H9 (cell line): ENCODE results near the gene APOB. TPM values are rescaled to one million over a fixed set of nuclear protein-coding genes. Genes with fewer than 3 reads are reported as not detected.

Experiments used
- DNase-seq: peaks from one replicate; pipeline ENCODE4 v3.0.0-alpha.2; 2017
- H2AFZ ChIP-seq: one replicate; pipeline ENCODE4 v1.6.1; 2013; ENCODE audit warnings: mild to moderate bottlenecking, low read length, control low read depth, moderate library complexity
- H2AK5ac ChIP-seq: 2 replicates; pipeline ENCODE4 v1.6.1; 2013; ENCODE audit warnings: low read length, control low read depth, mixed read lengths; ENCODE audit not compliant: insufficient read length
- H2BK120ac ChIP-seq: one replicate; pipeline ENCODE4 v1.6.1; 2013; ENCODE audit warnings: low read depth, mild to moderate bottlenecking, low read length, control low read depth, inconsistent platforms; ENCODE audit not compliant: poor library complexity, severe bottlenecking
- H2BK12ac ChIP-seq: 2 replicates; pipeline ENCODE4 v1.6.1; 2013; ENCODE audit warnings: low read length, control low read depth, mixed read lengths, low read depth; ENCODE audit not compliant: insufficient read length
- H2BK15ac ChIP-seq: 2 replicates; pipeline ENCODE4 v1.6.1; 2013; ENCODE audit warnings: low read depth, low read length, control low read depth
- H2BK20ac ChIP-seq: one replicate; pipeline ENCODE4 v1.6.1; 2013; ENCODE audit warnings: low read depth, mild to moderate bottlenecking, low read length, control low read depth, inconsistent platforms; ENCODE audit not compliant: poor library complexity, severe bottlenecking
- H2BK5ac ChIP-seq: 2 replicates; pipeline ENCODE4 v1.6.1; 2013; ENCODE audit warnings: low read length, control low read depth, mixed read lengths; ENCODE audit not compliant: insufficient read length
- H3K14ac ChIP-seq: 2 replicates; pipeline ENCODE4 v1.6.1; 2013; ENCODE audit warnings: low read length, control low read depth; ENCODE audit not compliant: insufficient read depth
- H3K18ac ChIP-seq: 2 replicates; pipeline ENCODE4 v1.6.1; 2013; ENCODE audit warnings: low read depth, mild to moderate bottlenecking, mixed read lengths, low read length, control low read depth; ENCODE audit not compliant: insufficient read length
- H3K23ac ChIP-seq: 2 replicates; pipeline ENCODE4 v1.6.1; 2013; ENCODE audit warnings: low read length, control low read depth, mixed read lengths, low read depth; ENCODE audit not compliant: insufficient read length
- H3K23me2 ChIP-seq: 2 replicates; pipeline ENCODE4 v1.6.1; 2013; ENCODE audit warnings: low read depth, mild to moderate bottlenecking, mixed read lengths, low read length, control low read depth; ENCODE audit not compliant: insufficient read length, poor library complexity, severe bottlenecking
- H3K27ac ChIP-seq: 2 replicates; pipeline ENCODE4 v1.5.1; 2013; ENCODE audit warnings: low read length, control low read depth, mixed read lengths, low read depth; ENCODE audit not compliant: insufficient read length
- H3K27me3 ChIP-seq: 2 replicates; pipeline ENCODE4 v1.6.1; 2013; ENCODE audit warnings: low read length, control low read depth, inconsistent platforms; ENCODE audit not compliant: insufficient read depth
- H3K4ac ChIP-seq: 2 replicates; pipeline ENCODE4 v1.6.1; 2013; ENCODE audit warnings: low read depth, mild to moderate bottlenecking, control low read depth, inconsistent platforms, low read length, moderate library complexity
- H3K4me1 ChIP-seq: 2 replicates; pipeline ENCODE4 v1.6.1; 2013; ENCODE audit warnings: low read length, control low read depth, inconsistent platforms; ENCODE audit not compliant: insufficient read depth
- H3K4me2 ChIP-seq: 2 replicates; pipeline ENCODE4 v1.6.1; 2013; ENCODE audit warnings: low read length, control low read depth, mixed read lengths; ENCODE audit not compliant: insufficient read length, insufficient read depth
- H3K56ac ChIP-seq: 2 replicates; pipeline ENCODE4 v1.6.1; 2013; ENCODE audit warnings: low read depth, mild to moderate bottlenecking, mixed read lengths, low read length, control low read depth; ENCODE audit not compliant: insufficient read length
- H3K79me1 ChIP-seq: 2 replicates; pipeline ENCODE4 v1.6.1; 2013; ENCODE audit warnings: low read depth, mild to moderate bottlenecking, moderate library complexity, low read length, control low read depth, inconsistent platforms; ENCODE audit not compliant: insufficient read depth, poor library complexity, severe bottlenecking
- H3K79me2 ChIP-seq: 2 replicates; pipeline ENCODE4 v1.6.1; 2013; ENCODE audit warnings: low read length, control low read depth, inconsistent platforms; ENCODE audit not compliant: insufficient read depth
- H3K9ac ChIP-seq: 2 replicates; pipeline ENCODE4 v1.6.1; 2013; ENCODE audit warnings: low read length, control low read depth, mixed read lengths; ENCODE audit not compliant: insufficient read length; ENCODE audit errors: extremely low read depth
- H3K9me3 ChIP-seq: one replicate; pipeline ENCODE4 v1.6.1; 2013; ENCODE audit warnings: low read depth, low read length, inconsistent platforms; ENCODE audit not compliant: control insufficient read depth
- H3T11ph ChIP-seq: one replicate; pipeline ENCODE4 v1.6.1; 2013; ENCODE audit warnings: mild to moderate bottlenecking, low read length, control low read depth, inconsistent platforms
- H4K20me1 ChIP-seq: one replicate; pipeline ENCODE4 v1.6.1; 2013; ENCODE audit not compliant: control insufficient read depth, insufficient read length, insufficient read depth
- H4K5ac ChIP-seq: 2 replicates; pipeline ENCODE4 v1.6.1; 2013; ENCODE audit warnings: low read depth, mild to moderate bottlenecking, mixed read lengths, low read length, control low read depth; ENCODE audit not compliant: insufficient read length
- H4K8ac ChIP-seq: replicated peaks from 2 replicates; pipeline ENCODE4 v1.6.1; 2013; ENCODE audit warnings: low read length, control low read depth, mixed read lengths, low read depth; ENCODE audit not compliant: insufficient read length
- H4K91ac ChIP-seq: 2 replicates; pipeline ENCODE4 v1.6.1; 2013; ENCODE audit warnings: low read depth, mild to moderate bottlenecking, moderate library complexity, mixed read lengths, low read length, control low read depth; ENCODE audit not compliant: insufficient read length
- H3K27ac Mint-ChIP-seq, 3 experiments: 2 replicates in 2 of 3; 3 replicates in 1 of 3; pipeline ENCODE4 v1.8.0; 2020 to 2021; ENCODE audit warnings: mixed read lengths in 3 of 3, mild to moderate bottlenecking in 1 of 3, moderate library complexity in 1 of 3
- H3K27me3 Mint-ChIP-seq: 2 replicates; pipeline ENCODE4 v1.8.0; 2021; ENCODE audit warnings: low read depth, mild to moderate bottlenecking, moderate library complexity, mixed read lengths
- H3K36me3 Mint-ChIP-seq, 3 experiments: 2 replicates in 2 of 3; 3 replicates in 1 of 3; pipeline ENCODE4 v1.8.0; 2020 to 2021; ENCODE audit warnings: low read depth in 3 of 3, mixed read lengths in 3 of 3; ENCODE audit not compliant: insufficient read depth in 1 of 3
- H3K4me1 Mint-ChIP-seq, 2 experiments: 2 replicates each; pipeline ENCODE4 v1.8.0; 2020; ENCODE audit warnings: mixed read lengths in 2 of 2
- H3K4me3 Mint-ChIP-seq, 2 experiments: 2 replicates in 1 of 2; 3 replicates in 1 of 2; pipeline ENCODE4 v1.8.0; 2020 to 2021; ENCODE audit warnings: mild to moderate bottlenecking in 2 of 2, mixed read lengths in 2 of 2, moderate library complexity in 1 of 2
- H3K9me3 Mint-ChIP-seq, 2 experiments: 2 replicates in 1 of 2; 3 replicates in 1 of 2; pipeline ENCODE4 v1.8.0; 2020; ENCODE audit warnings: mild to moderate bottlenecking in 2 of 2, mixed read lengths in 2 of 2, moderate library complexity in 1 of 2
- WGBS: extraction: QIAGEN DNeasy Blood & Tissue Kit; methylation state at CpG from one replicate; pipeline ENCODE4 v1.1.7; 2013; ENCODE audit warnings: missing lambda C conversion rate, low lambda C conversion rate, mixed read lengths; ENCODE audit not compliant: insufficient read length; ENCODE audit errors: extremely low coverage; 5-methylcytosine and 5-hydroxymethylcytosine counted together
- total RNA-seq: library from RNA; stranded (reverse); gene quantifications from 2 replicates; pipeline ENCODE4 v1.2.1, GENCODE V29; 2021
- TF ChIP-seq, protein P1 (sequence below): fragments of 200-600 bp; sonication (generic); conservative IDR thresholded peaks from 3 replicates; pipeline ENCODE4 v1.8.0; 2021; ENCODE audit warnings: antibody characterized with exemption, mild to moderate bottlenecking

APOB gene
- total RNA-seq, 1 experiment from 2014 or later: 0.26 TPM

DNA sequence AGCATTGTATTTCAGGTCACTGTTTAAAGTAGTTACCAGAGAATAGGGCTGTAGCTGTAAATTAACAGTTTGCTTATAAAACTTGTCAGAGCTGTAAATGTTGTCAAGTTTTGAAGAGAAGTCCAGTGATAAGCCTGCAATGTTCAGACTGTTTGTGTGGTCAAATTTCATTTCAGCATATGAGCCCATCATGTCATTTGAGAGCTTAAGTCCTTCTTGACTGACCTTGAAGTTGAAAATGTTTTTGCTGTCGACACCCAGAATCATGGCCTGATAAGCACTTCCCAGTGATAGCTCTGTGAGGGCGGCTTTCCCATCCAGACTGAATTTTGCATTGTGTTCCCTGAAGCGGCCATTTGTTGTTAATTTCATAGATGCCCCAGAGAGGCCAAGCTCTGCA lies 32.4 kb downstream of the APOB start:
- TF ChIP-seq, protein P1, sequence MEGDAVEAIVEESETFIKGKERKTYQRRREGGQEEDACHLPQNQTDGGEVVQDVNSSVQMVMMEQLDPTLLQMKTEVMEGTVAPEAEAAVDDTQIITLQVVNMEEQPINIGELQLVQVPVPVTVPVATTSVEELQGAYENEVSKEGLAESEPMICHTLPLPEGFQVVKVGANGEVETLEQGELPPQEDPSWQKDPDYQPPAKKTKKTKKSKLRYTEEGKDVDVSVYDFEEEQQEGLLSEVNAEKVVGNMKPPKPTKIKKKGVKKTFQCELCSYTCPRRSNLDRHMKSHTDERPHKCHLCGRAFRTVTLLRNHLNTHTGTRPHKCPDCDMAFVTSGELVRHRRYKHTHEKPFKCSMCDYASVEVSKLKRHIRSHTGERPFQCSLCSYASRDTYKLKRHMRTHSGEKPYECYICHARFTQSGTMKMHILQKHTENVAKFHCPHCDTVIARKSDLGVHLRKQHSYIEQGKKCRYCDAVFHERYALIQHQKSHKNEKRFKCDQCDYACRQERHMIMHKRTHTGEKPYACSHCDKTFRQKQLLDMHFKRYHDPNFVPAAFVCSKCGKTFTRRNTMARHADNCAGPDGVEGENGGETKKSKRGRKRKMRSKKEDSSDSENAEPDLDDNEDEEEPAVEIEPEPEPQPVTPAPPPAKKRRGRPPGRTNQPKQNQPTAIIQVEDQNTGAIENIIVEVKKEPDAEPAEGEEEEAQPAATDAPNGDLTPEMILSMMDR: no peak
- Mint-ChIP-seq H3K27me3 (peaks cover 30% of the 10 kb centered on the region), H3K4me1 (no peaks in the 10 kb centered on the region), H3K9me3 (no peaks in the 10 kb centered on the region; a peak in 1 of 5 replicates), H3K36me3 (no peaks in the 10 kb centered on the region; a peak in 1 of 7 replicates), H3K4me3 (no peak overlapping the region), H3K27ac (no peak overlapping the region)
- H3T11ph ChIP-seq: no peak overlapping the region
- no peaks in the 10 kb centered on the region for H3K79me2 ChIP-seq
- no peak overlapping the region for H2BK15ac ChIP-seq
- no peak overlapping the region for H3K14ac ChIP-seq
- no peak overlapping the region for H2BK5ac ChIP-seq
- H4K20me1 ChIP-seq: no peaks in the 10 kb centered on the region
- H3K79me1 ChIP-seq: no peaks in the 10 kb centered on the region
- no peak overlapping the region for H4K91ac ChIP-seq
- H2BK20ac ChIP-seq: no peak overlapping the region
- no peak overlapping the region for H3K9ac ChIP-seq
- no peak overlapping the region for H3K18ac ChIP-seq
- H3K4ac ChIP-seq: no peak overlapping the region
- H2AK5ac ChIP-seq: no peak overlapping the region
- no peak overlapping the region for H3K56ac ChIP-seq
- H2BK120ac ChIP-seq: no peak overlapping the region
- no peak overlapping the region for H3K27ac ChIP-seq
- no peaks in the 10 kb centered on the region for H3K27me3 ChIP-seq
- H3K9me3 ChIP-seq: no peaks in the 10 kb centered on the region
- no peak overlapping the region for H3K23ac ChIP-seq
- H3K4me1 ChIP-seq: no peaks in the 10 kb centered on the region
- H2BK12ac ChIP-seq: no peak overlapping the region
- no peak for DNase-seq
- H3K4me2 ChIP-seq: no peak overlapping the region
- no peak overlapping the region for H4K5ac ChIP-seq
- no peak overlapping the region for H2AFZ ChIP-seq
- H4K8ac ChIP-seq: no peak overlapping the region
- no CpG with 5 or more reads among the region's 3 CpGs for WGBS
- no peaks in the 10 kb centered on the region for H3K23me2 ChIP-seq
